ENCODE results near the gene RUNX3.
"Not testable (repeated sequence)": the region's sequence is repeated elsewhere in the genome, so short reads cannot be mapped to it uniquely, and the experiment has no call there.

RUNX3 gene

GRCh38 chr1:24930260-24931145, at the start of gene RUNX3:
RUNX3 (minus strand) TSS chr1:24930276; CDS start chr1:24929868, 408 bp downstream.
- Histone ChIP-seq H3K9me3 (ENCODE audit: control insufficient read depth, insufficient read depth, low read length) (no peaks in the 10 kb centered on the region), H3K36me3 (ENCODE audit: control insufficient read depth, insufficient read depth, low read length) (no peaks in the 10 kb centered on the region), H3K4me3 (ENCODE audit: low read length) (peak within 1 kb of the TSS; percentile 46; the same call in 1 of the 2 replicates), H3K4me1 (ENCODE audit: control insufficient read depth, insufficient read depth, low read length) (peaks cover 25% of the 10 kb centered on the region), H3K27ac (ENCODE audit: low read length) (no peak within 1 kb of the TSS), H3K27me3 (ENCODE audit: control insufficient read depth, insufficient read depth, low read length) (peaks cover 68% of the 10 kb centered on the region)
- no CpG with 5 or more reads among the region's 88 CpGs for WGBS (ENCODE audit: insufficient coverage, insufficient read length)
- no peak for DNase-seq (ENCODE audit: low read depth, low spot score)

DNA sequence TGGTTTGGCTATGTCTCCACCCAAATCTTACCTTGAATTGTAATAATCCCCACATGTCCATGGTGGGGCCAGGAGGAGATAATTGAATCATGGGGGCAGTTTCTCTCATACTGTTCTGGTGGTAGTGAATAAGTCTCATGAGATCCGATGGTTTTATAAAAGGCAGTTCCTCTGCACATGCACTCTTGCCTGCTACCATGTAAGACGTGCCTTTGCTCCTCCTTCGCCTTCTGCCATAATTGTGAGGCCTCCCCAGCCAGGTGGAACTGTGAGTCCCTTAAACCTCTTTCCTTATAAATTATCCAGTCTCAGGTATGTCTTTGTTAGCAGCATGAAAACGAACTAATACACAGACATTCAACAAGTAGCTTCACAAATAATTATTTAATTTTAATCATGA, 49.2 kb upstream of the RUNX3 start:
- no CpG with 5 or more reads among the region's 4 CpGs for WGBS (ENCODE audit: insufficient coverage, insufficient read length)
- not testable (repeated sequence) for H3K9me3 ChIP-seq (ENCODE audit: control insufficient read depth, insufficient read depth, low read length); H3K27ac ChIP-seq (ENCODE audit: low read length); H3K27me3 ChIP-seq (ENCODE audit: control insufficient read depth, insufficient read depth, low read length); H3K4me3 ChIP-seq (ENCODE audit: low read length); DNase-seq (ENCODE audit: low read depth, low spot score); H3K36me3 ChIP-seq (ENCODE audit: control insufficient read depth, insufficient read depth, low read length); H3K4me1 ChIP-seq (ENCODE audit: control insufficient read depth, insufficient read depth, low read length)

- DNase-seq (ENCODE audit: low read depth, low spot score): no peak
These were observed 48.4 kb upstream of the RUNX3 start for GRCh38 chr1:24978383-24979032.

GRCh38 chr1:24975391-24975790, 45.3 kb upstream of the RUNX3 start:
- no peaks in the 10 kb centered on the region for H3K36me3 ChIP-seq (ENCODE audit: control insufficient read depth, insufficient read depth, low read length)
- H3K27ac ChIP-seq (ENCODE audit: low read length): no peak overlapping the region
- H3K4me3 ChIP-seq (ENCODE audit: low read length): no peak overlapping the region
- H3K27me3 ChIP-seq (ENCODE audit: control insufficient read depth, insufficient read depth, low read length): no peaks in the 10 kb centered on the region
- H3K9me3 ChIP-seq (ENCODE audit: control insufficient read depth, insufficient read depth, low read length): no peaks in the 10 kb centered on the region
- peaks cover 3% of the 10 kb centered on the region; the same call in 1 of the 2 replicates for H3K4me1 ChIP-seq (ENCODE audit: control insufficient read depth, insufficient read depth, low read length)
- no CpG with 5 or more reads among the region's 2 CpGs for WGBS (ENCODE audit: insufficient coverage, insufficient read length)
- DNase-seq (ENCODE audit: low read depth, low spot score): no peak

More at GRCh38 chr1:24978383-24979032, 48.4 kb upstream of the RUNX3 start:
- no peaks in the 10 kb centered on the region for H3K9me3 ChIP-seq (ENCODE audit: control insufficient read depth, insufficient read depth, low read length)
- H3K27me3 ChIP-seq (ENCODE audit: control insufficient read depth, insufficient read depth, low read length): no peaks in the 10 kb centered on the region
- no peak overlapping the region for H3K27ac ChIP-seq (ENCODE audit: low read length)
- no peaks in the 10 kb centered on the region for H3K36me3 ChIP-seq (ENCODE audit: control insufficient read depth, insufficient read depth, low read length)
- H3K4me3 ChIP-seq (ENCODE audit: low read length): no peak overlapping the region
- H3K4me1 ChIP-seq (ENCODE audit: control insufficient read depth, insufficient read depth, low read length): no peaks in the 10 kb centered on the region
- WGBS (ENCODE audit: insufficient coverage, insufficient read length): no CpG with 5 or more reads among the region's 9 CpGs

DNA sequence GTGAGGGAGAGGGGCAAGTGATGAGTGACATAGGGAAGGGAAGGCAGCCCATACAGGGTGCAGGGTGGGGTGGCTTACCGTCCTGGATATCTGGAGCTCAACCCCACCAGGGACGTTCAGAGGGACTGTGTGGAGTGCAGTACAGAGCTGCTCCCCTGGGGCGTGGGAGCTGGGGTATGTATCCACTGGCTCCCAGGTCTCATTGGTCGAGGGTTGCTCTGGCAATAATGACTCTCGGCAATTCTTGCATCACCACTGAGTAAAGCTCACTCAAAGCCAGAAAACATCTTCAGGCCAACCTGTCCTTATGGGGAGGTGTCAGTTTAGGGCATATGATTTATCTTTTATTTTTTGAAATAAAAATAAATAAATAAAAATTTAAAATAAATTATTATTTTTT, 43.2 kb upstream of the RUNX3 start:
- no peaks in the 10 kb centered on the region for H3K9me3 ChIP-seq (ENCODE audit: control insufficient read depth, insufficient read depth, low read length)
- no CpG with 5 or more reads among the region's 5 CpGs for WGBS (ENCODE audit: insufficient coverage, insufficient read length)
- no peak for DNase-seq (ENCODE audit: low read depth, low spot score)

GRCh38 chr1:24972915-24973242, 42.8 kb upstream of the RUNX3 start:
- H3K27me3 ChIP-seq (ENCODE audit: control insufficient read depth, insufficient read depth, low read length): no peaks in the 10 kb centered on the region
- no peak overlapping the region for H3K4me3 ChIP-seq (ENCODE audit: low read length)
- no peaks in the 10 kb centered on the region for H3K36me3 ChIP-seq (ENCODE audit: control insufficient read depth, insufficient read depth, low read length)
- no CpG with 5 or more reads among the region's 6 CpGs for WGBS (ENCODE audit: insufficient coverage, insufficient read length)
- DNase-seq (ENCODE audit: low read depth, low spot score): no peak
- H3K9me3 ChIP-seq (ENCODE audit: control insufficient read depth, insufficient read depth, low read length): no peaks in the 10 kb centered on the region
- peaks cover 4% of the 10 kb centered on the region; the same call in 1 of the 2 replicates for H3K4me1 ChIP-seq (ENCODE audit: control insufficient read depth, insufficient read depth, low read length)
- no peak overlapping the region for H3K27ac ChIP-seq (ENCODE audit: low read length)

More for the DNA sequence above, 43.2 kb upstream of the RUNX3 start:
- Histone ChIP-seq H3K27ac (ENCODE audit: low read length) (no peak overlapping the region), H3K27me3 (ENCODE audit: control insufficient read depth, insufficient read depth, low read length) (no peaks in the 10 kb centered on the region), H3K36me3 (ENCODE audit: control insufficient read depth, insufficient read depth, low read length) (no peaks in the 10 kb centered on the region), H3K4me3 (ENCODE audit: low read length) (no peak overlapping the region), H3K4me1 (ENCODE audit: control insufficient read depth, insufficient read depth, low read length) (peaks cover 4% of the 10 kb centered on the region; the same call in 1 of the 2 replicates)

DNA sequence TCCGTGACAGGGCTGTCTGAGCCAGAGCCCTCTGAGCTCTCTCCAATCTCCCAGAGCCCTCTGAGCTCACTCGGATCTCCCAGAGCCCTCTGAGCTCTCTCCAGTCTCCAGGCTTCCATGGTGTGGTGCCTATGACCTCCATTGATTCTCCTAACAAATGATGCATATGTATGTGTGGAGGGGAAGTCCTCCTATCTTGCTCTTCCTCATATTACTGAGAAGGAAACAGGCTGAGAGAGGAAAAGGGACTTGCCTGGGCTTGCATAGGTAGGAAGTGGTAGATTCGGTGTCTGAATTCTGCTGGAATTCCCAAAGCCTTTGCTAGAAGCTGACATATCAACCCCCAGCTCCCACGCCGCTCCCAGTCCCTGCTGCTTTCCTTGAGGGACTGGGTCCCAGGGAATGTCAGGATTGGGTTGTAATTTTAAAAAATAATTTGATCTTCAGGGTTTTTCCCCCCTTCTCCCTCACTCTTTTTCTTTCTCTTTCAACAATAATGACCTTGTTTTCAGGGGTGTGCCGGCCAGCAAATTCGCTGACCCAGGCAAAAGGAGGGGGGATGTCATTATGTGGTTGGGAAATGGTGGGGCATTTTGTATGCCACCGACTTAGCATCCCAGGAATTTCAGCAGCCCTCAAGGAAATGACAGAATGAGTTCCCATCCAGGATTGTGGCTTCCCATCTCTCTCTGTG, 42.3 kb upstream of the RUNX3 start:
- Histone ChIP-seq H3K27me3 (ENCODE audit: control insufficient read depth, insufficient read depth, low read length) (no peaks in the 10 kb centered on the region), H3K4me1 (ENCODE audit: control insufficient read depth, insufficient read depth, low read length) (peaks cover 4% of the 10 kb centered on the region; the same call in 1 of the 2 replicates), H3K9me3 (ENCODE audit: control insufficient read depth, insufficient read depth, low read length) (no peaks in the 10 kb centered on the region), H3K4me3 (ENCODE audit: low read length) (no peak overlapping the region), H3K27ac (ENCODE audit: low read length) (no peak overlapping the region), H3K36me3 (ENCODE audit: control insufficient read depth, insufficient read depth, low read length) (no peaks in the 10 kb centered on the region)
- DNase-seq (ENCODE audit: low read depth, low spot score): no peak
- WGBS (ENCODE audit: insufficient coverage, insufficient read length): no CpG with 5 or more reads among the region's 8 CpGs

DNA sequence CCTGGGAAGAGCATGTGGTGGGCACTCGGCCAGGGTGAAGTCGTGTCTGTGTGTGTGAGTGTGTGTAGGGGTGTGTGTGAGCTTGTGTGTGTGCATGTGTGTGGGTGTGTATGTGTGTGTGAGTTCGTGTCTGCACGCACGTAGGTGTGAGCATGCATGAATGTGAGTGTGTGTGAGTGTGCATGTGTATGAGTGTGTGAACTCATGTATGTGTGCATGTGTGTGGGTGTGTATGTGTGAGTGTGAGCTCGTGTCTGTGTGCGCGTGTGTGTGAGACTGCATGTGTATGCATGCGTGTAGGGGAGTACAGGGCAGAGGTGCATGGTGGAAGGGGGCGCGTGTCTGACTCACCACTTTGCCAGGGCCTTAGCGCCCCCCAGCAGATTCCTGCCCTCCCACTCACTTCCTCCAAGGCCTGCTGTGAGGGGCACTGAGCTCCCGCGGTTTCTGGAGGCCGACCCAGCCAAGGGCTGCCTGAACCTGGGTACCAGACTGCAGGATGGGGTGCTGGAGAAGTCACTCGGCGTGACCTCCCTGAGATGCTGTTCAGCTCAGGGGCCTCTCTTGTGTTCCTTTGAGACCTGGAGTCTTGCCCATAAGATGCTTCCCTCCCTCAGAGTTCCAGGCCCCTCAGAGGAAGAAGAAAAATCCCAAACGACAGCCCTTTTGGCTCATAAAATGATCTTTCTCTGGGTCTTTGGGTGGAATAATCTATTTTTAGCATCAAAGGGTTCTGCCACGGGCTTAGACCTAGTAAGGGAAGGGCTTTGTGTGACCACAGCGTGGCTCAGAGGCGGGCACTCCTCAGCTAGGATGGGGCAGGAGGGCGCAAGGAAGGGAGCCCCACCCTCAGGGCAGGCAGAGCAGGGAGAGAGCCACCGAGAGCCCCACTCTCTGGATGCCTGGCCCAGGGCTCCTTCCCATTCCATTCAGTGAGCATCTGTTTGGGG, 41.1 kb upstream of the RUNX3 start:
- Histone ChIP-seq H3K36me3 (ENCODE audit: control insufficient read depth, insufficient read depth, low read length) (no peaks in the 10 kb centered on the region), H3K27ac (ENCODE audit: low read length) (no peak overlapping the region), H3K9me3 (ENCODE audit: control insufficient read depth, insufficient read depth, low read length) (no peaks in the 10 kb centered on the region), H3K4me3 (ENCODE audit: low read length) (no peak overlapping the region), H3K27me3 (ENCODE audit: control insufficient read depth, insufficient read depth, low read length) (no peaks in the 10 kb centered on the region), H3K4me1 (ENCODE audit: control insufficient read depth, insufficient read depth, low read length) (peaks cover 4% of the 10 kb centered on the region; the same call in 1 of the 2 replicates)
- no CpG with 5 or more reads among the region's 23 CpGs for WGBS (ENCODE audit: insufficient coverage, insufficient read length)
- no peak for DNase-seq (ENCODE audit: low read depth, low spot score)

- H3K4me1 ChIP-seq (ENCODE audit: control insufficient read depth, insufficient read depth, low read length): peaks cover 4% of the 10 kb centered on the region; the same call in 1 of the 2 replicates
- no peak for DNase-seq (ENCODE audit: low read depth, low spot score)
- no CpG with 5 or more reads among the region's 13 CpGs for WGBS (ENCODE audit: insufficient coverage, insufficient read length)
- H3K27ac ChIP-seq (ENCODE audit: low read length): no peak overlapping the region
- H3K27me3 ChIP-seq (ENCODE audit: control insufficient read depth, insufficient read depth, low read length): no peaks in the 10 kb centered on the region
- H3K4me3 ChIP-seq (ENCODE audit: low read length): no peak overlapping the region
- no peaks in the 10 kb centered on the region for H3K9me3 ChIP-seq (ENCODE audit: control insufficient read depth, insufficient read depth, low read length)
- H3K36me3 ChIP-seq (ENCODE audit: control insufficient read depth, insufficient read depth, low read length): no peaks in the 10 kb centered on the region
These were observed 40.3 kb upstream of the RUNX3 start for GRCh38 chr1:24970399-24970753.

Measured in iPS DF 6.9 (cell line).